ENCODE measurements around the gene SCIMP.

DNA sequence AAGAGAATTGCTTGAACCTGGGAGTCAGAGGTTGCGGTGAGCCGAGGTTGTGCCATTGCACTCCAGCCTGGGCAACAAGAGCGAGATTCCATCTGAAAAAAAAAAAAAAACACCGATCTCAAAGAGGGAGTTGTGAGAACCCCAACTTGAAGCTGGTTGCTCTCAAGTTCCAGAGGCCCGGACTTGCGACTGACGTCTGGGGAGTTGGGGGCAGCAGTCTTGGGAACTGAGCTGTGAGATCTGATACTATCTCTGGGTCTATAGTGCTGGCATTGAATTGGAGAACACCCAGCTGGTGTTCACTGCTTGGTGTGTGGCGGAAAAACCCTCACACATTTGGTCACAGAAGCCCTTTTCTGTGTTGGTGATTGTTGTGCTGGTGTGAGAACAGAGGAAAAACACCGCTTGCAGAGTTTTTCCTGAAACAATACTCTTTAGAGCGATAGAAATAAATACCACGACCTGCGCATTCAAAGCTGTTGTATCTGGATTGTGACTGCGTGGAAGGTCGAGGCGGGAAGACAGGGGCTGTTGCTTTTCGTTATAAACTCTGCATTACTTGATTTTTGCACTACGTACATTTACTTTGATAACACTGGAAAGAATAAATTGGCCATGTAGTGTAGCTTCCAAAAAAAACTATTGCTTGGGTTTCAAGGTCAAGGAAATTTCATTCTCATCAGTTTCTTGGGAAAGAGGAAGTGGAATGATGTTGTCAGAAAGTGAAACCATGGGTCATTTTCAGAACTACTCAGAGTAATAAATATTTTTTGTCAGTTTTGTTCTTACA lies 8.8 kb downstream of the SCIMP start:
- TF ChIP-seq SALL2 (CRISPR knock-in tag; IDR thresholded peaks at IDR 0.05) (no peak), SIN3A (IDR thresholded peaks at IDR 0.05; ENCODE audit: borderline replicate concordance, low read depth, low read length) (no peak), PHF21A (CRISPR knock-in tag; IDR thresholded peaks at IDR 0.05) (no peak), ZZZ3 (CRISPR knock-in tag; IDR thresholded peaks at IDR 0.05; ENCODE audit: borderline replicate concordance) (no peak), SETDB1 (CRISPR knock-in tag; IDR thresholded peaks at IDR 0.05; ENCODE audit: borderline replicate concordance) (no peak), IRF2 (CRISPR knock-in tag; IDR thresholded peaks at IDR 0.05) (no peak), DPF2 (CRISPR knock-in tag; IDR thresholded peaks at IDR 0.05; ENCODE audit: borderline replicate concordance, low read depth) (no peak), CBFB (CRISPR knock-in tag; IDR thresholded peaks at IDR 0.05) (no peak), MAZ (IDR thresholded peaks at IDR 0.05; ENCODE audit: borderline replicate concordance, low read depth, low read length) (no peak), MAZ (CRISPR knock-in tag; IDR thresholded peaks at IDR 0.05; ENCODE audit: low read depth) (no peak), AHR (CRISPR knock-in tag; IDR thresholded peaks at IDR 0.05) (no peak)
- TF ChIP-seq, protein P1, sequence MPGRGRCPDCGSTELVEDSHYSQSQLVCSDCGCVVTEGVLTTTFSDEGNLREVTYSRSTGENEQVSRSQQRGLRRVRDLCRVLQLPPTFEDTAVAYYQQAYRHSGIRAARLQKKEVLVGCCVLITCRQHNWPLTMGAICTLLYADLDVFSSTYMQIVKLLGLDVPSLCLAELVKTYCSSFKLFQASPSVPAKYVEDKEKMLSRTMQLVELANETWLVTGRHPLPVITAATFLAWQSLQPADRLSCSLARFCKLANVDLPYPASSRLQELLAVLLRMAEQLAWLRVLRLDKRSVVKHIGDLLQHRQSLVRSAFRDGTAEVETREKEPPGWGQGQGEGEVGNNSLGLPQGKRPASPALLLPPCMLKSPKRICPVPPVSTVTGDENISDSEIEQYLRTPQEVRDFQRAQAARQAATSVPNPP (CRISPR knock-in tag; IDR thresholded peaks at IDR 0.05): no peak
- TF ChIP-seq, protein P2, sequence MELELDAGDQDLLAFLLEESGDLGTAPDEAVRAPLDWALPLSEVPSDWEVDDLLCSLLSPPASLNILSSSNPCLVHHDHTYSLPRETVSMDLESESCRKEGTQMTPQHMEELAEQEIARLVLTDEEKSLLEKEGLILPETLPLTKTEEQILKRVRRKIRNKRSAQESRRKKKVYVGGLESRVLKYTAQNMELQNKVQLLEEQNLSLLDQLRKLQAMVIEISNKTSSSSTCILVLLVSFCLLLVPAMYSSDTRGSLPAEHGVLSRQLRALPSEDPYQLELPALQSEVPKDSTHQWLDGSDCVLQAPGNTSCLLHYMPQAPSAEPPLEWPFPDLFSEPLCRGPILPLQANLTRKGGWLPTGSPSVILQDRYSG (CRISPR knock-in tag; IDR thresholded peaks at IDR 0.05): no peak
- TF ChIP-seq, protein P3, sequence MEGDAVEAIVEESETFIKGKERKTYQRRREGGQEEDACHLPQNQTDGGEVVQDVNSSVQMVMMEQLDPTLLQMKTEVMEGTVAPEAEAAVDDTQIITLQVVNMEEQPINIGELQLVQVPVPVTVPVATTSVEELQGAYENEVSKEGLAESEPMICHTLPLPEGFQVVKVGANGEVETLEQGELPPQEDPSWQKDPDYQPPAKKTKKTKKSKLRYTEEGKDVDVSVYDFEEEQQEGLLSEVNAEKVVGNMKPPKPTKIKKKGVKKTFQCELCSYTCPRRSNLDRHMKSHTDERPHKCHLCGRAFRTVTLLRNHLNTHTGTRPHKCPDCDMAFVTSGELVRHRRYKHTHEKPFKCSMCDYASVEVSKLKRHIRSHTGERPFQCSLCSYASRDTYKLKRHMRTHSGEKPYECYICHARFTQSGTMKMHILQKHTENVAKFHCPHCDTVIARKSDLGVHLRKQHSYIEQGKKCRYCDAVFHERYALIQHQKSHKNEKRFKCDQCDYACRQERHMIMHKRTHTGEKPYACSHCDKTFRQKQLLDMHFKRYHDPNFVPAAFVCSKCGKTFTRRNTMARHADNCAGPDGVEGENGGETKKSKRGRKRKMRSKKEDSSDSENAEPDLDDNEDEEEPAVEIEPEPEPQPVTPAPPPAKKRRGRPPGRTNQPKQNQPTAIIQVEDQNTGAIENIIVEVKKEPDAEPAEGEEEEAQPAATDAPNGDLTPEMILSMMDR (CRISPR knock-in tag; IDR thresholded peaks at IDR 0.05): no peak
- TF ChIP-seq, protein P4, sequence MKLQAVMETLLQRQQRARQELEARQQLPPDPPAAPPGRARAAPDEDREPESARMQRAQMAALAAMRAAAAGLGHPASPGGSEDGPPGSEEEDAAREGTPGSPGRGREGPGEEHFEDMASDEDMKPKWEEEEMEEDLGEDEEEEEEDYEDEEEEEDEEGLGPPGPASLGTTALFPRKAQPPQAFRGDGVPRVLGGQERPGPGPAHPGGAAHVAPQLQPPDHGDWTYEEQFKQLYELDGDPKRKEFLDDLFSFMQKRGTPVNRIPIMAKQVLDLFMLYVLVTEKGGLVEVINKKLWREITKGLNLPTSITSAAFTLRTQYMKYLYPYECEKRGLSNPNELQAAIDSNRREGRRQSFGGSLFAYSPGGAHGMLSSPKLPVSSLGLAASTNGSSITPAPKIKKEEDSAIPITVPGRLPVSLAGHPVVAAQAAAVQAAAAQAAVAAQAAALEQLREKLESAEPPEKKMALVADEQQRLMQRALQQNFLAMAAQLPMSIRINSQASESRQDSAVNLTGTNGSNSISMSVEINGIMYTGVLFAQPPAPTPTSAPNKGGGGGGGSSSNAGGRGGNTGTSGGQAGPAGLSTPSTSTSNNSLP (IDR thresholded peaks at IDR 0.05; ENCODE audit: low read depth, low read length): no peak
